Measurements from ENCODE around the gene ERBB2. TPM values are rescaled to one million over a fixed set of nuclear protein-coding genes. Genes with fewer than 3 reads are reported as not detected.
"Not testable (repeated sequence)": the region's sequence is repeated elsewhere in the genome, so short reads cannot be mapped to it uniquely, and the experiment has no call there.

ERBB2 gene
- total RNA-seq, 1 donor from 2014 or later, result 23.1 TPM

DNA sequence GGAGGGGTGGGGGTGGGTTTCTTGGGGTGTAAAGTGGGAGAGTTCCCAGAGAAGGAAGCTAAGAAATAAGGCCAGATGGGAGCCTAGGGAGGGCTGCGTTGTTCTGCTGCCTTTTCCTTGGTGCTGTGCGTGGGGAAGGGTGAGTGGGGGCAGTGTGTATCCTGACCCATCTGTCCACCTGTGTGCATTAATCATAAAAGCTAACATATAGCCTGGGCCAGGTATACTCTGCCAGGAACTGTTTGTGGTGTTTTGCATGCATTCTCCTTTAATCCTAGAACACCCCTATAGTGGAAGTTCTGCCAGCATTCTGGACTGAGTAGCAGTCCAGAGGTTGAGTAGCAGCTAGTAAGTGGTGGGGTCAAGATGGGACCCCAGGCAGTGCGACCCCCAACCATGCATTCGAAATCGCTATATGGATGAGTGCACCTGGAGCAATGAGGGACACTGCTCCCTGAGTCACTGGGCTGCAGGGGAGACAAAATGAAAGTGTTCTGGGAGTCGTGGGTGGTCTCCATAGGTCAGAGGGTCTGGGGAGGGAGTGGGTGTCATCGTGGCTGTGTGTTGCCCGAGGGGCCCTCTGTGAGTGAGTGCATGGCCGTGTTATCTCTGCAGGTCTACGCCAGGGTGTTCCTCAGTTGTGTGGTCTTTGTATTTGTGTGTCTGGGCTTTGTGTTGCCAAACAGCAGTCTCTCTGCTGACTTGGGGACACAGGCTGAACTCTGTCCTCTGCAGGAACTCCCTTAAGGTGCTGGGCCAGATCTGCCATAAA, 1.3 kb downstream of the ERBB2 start:
- no peak for ATAC-seq
- DNase-seq (ENCODE audit: low spot score), result no peak

DNA sequence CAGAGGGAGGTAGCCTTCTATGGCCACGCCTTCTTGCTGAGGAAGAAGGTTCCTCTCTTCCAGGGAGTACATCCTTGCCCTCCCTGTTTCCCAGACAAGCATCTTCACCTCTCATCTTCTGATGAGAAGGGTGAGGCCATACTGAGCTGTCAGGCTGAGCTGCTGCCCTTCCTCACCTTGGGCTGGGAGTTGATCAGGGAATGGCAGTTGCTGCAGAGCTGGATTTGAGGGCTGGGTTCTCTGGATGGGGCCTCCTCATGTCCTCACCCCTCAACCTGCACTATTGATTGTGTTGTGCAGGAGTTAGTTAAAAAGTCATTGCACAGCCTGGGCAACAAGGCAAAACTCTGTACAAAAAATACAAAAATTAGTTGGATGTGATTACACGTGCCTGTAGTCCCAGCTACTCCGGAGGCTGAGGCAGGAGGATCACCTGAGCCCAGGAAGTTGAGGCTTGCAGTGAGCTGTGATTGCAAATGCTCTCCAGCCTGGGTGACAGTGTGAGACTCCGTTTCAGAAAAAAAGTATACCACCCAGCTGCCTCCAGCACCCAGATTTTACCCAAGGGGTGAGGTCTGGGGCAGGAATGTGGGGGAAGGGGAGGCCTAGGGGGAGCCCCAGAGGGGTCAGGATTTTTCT, 2.0 kb downstream of the ERBB2 start:
- ATAC-seq, result no peak
- no peak for DNase-seq (ENCODE audit: low spot score)

DNA sequence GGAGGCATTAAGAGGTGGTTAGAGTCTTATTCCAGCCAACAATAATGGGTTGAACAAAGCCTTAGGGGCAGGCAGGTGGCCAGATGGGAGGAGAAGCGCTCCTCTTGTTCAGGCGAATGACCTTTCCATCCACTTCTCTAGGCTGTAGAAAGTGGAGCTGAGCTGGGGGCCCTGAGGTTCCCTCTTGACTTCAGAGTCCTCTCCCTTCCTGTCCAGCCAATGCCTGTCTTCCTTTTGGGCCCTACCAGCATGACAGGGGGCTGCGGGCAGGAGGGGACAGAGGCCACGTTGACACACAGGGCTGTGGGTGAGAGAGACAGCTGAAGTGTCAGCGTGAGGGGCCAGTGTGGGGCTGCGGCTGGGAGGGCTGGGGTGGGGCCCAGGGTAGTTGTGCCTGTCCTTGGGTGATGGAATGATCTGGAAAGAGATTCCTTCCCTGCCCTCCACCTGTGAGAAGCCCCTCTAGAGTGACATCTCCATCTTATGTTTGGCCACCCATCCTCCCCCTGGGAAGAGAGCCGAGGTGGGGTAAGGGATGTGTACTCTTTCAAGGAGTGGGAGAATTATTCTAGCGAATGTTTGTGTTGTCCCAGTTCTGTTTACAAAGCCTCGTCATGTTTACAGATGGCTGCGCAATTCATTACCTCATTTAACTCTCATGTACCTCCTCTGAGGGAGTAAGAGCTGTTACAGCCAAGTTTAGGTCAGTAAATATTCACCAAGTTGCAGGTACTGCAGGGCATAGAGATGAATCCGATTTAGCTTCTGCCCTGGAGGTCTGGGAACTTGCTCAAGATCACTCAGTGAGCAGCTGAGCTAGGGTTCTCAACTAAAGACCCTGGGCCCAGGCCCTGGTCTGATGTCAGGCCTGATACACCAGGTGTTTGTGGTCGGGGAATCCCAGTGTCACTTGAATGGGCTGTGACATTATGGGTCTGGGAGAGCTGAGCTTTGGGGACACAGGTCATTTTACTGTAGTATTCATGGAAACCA, 3.3 kb downstream of the ERBB2 start:
- DNase-seq (ENCODE audit: low spot score), result peak; percentile 80
- ATAC-seq, result peak; percentile 63

DNA sequence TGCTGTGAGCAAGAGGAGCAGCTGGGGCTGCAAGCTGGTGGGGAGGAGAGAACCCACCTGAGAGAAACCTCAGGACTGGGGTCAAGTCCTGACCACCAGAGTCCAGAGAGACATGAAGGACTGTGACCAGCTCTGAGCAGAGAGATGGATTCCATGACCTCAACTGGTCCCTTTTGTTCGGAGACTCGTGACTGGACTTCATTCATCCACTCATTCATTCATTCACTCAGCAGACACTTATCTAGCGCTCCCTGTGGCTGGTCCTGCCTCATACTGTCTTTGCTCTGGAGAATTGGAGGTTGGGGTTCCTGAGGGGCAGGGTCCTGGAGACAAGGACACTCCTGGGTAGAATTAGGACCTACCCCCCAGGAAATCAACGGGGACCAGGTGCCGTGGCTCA, 4.0 kb downstream of the ERBB2 start:
- no peak for DNase-seq (ENCODE audit: low spot score)
- ATAC-seq, result no peak

DNA sequence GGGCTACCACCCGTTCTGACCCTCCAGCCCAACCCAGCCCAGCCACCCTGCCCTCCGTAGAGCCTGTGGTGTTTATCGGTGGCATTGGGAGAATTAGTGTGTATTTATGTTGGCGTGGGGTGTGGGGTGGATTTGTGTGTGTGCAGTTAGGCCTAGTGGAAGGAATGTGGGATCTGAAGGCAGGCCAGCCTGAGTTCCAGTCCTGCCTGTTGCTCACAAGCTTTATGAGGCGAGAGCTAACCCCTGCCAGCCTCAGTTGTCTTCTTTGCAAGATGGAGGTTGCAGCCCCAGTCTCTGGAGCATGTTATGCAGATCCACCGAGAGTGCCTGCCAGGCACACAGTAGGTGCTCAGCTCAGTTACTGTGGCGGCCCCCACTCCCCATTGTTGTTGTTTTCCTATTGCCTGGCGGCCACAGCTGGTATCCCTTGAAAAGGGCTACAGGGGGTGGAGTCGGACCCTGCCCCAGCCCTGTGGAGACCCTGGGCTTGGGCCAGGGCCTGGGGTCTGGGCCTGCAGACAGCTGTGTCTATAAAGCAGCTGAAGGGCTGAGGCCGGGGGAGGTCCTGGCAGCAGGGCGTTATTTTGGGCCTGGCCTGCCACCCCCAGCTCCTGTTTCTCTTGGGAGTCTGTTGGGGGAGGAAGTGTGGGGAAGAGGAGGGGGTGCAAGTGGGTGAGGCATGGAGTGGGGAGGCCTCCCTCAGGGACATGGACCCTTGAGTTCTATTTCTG, 5.1 kb downstream of the ERBB2 start:
- DNase-seq (ENCODE audit: low spot score) (no peak), ATAC-seq (no peak)

DNA sequence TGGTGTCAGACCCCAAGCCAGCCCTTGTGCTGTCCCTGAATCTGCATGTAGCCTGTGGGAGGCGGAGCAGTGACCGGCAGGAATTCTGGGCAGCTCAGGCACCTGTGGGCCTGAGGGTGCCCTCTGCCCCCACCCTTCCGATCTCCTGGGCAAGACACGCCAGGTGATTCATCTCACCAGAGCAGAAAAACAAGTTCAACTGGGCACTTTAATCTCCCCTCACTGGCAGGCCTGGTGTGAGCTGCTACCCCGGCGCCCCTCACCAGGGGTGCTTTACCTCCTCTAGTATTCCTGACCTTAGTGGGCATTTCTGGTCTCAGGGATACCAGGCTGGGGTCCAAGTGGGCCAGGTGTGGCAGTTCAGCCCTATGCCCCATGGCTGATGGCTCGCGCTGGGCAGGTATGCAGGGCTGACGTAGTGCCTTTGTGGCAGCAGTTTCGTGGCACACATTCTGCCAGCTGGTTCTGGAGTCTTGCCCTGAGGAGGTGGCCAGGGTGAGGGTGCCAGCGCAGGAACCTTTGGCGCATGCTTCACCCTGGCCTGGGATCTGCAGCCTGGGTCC, 6.0 kb downstream of the ERBB2 start:
- ATAC-seq, result peak; percentile 73

DNA sequence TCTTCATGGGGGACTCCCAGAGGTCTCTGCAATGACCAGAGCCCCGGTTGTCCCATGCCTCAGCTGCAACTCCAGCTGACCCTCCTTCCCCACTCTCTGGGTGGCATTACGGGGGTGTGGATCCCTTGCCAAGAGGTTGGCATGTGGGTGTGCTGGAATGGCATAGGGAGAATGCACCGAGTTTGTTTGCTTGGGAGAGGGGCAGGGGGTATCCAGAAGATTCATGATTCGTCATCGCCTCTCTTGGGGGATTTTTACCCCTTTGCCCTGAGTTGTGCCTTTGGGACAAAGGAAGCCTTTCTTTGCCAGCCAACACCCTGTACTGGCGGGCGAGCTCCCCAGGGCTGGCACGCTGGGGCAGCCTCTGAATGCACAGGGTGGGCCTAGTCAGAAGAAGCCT, 6.5 kb downstream of the ERBB2 start:
- ATAC-seq (no peak), DNase-seq (ENCODE audit: low spot score) (no peak)

More for the DNA sequence above, 6.0 kb downstream of the ERBB2 start:
- DNase-seq (ENCODE audit: low spot score), result peak; percentile 95

DNA sequence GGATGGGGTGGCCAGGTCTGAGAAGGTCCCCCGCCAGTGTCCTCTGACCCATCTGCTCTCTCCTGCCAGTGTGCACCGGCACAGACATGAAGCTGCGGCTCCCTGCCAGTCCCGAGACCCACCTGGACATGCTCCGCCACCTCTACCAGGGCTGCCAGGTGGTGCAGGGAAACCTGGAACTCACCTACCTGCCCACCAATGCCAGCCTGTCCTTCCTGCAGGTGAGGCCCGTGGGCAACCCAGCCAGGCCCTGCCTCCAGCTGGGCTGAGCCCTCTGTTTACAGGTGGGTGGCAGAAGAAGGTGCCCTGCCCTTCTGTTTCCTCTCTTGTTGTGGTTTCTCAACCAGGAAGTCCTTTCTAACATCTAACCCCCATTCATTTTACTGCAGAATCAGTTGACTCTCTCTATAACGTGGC, 7.1 kb downstream of the ERBB2 start:
- DNase-seq (ENCODE audit: low spot score) (no peak), ATAC-seq (no peak)

DNA sequence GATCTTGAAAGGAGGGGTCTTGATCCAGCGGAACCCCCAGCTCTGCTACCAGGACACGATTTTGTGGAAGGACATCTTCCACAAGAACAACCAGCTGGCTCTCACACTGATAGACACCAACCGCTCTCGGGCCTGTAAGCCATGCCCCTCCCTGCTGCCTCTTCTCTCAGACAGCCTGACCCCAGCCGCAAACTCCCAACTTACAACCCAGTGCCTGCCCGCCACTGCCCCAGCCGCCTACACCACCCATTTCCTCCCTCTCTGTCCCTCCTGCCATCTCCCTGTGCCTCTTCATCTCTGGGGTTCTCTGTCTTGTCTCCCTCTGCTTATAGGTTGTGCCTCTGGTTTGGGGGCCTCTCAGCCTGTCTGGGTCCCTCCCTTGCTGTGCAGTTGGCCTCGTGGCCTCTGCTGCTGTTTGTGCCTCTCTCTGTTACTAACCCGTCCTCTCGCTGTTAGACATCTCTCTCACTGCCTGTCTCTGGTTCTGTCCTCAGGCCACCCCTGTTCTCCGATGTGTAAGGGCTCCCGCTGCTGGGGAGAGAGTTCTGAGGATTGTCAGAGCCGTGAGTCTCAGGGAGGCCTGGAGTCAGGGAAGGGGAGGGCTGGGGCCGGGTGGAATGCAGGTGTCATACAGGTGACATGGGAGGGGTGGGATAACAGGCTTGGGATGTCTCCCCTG, 9.6 kb downstream of the ERBB2 start:
- ATAC-seq (no peak), DNase-seq (ENCODE audit: low spot score) (no peak)

DNA sequence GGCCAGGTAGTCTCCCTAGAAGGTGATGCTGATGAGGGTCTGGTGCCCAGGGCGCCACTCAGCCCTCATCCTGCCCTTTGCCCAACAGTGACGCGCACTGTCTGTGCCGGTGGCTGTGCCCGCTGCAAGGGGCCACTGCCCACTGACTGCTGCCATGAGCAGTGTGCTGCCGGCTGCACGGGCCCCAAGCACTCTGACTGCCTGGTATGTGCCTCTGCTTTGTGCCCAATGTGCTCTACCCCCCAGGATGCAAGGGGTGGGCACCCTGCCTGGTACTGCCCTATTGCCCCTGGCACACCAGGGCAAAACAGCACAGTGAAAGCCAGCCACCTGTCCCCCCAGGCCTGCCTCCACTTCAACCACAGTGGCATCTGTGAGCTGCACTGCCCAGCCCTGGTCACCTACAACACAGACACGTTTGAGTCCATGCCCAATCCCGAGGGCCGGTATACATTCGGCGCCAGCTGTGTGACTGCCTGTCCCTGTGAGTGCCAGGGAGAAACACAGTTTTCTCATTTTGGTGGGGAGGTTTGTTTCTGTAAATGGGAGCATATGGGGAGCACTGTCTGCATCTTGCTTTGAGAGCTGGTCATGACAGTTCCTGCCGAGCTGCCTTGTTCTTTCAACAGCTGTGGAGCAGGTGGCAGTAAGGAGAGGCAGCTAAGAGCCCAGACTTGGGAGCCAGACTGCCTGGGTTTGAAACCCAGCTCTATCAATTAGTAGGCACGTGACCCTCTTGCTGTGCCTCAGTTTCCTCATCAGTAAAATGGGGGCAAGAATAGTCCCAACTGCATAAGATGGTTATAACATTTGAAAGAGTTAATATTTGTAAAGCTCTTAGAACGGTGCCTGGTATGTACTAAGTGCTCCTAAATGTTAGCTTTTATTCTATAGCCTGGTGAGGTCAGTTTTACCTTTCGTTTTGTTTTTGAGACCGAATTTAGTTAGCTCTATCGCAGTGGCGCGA, 10.4 kb downstream of the ERBB2 start:
- ATAC-seq, result no peak

DNA sequence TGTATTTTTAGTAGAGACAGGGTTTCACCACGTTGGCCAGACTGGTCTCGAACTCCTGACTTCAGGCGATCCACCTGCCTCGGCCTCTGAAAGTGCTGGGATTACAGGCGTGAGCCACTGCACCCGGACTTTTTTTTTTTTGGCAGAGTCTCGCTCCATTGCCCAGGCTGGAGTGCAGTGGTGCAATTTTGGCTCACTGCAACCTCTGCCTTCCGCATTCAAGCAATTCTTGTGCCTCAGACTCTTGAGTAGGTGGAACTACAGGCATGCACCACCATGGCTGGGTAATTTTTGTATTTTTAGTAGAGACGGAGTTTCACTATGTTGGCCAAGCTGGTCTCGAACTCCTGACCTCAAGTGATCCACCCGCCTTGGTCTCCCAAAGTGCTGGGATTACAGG, 11.2 kb downstream of the ERBB2 start:
- DNase-seq (ENCODE audit: low spot score); ATAC-seq: not testable (repeated sequence)

More for the DNA sequence above, 10.4 kb downstream of the ERBB2 start:
- no peak for DNase-seq (ENCODE audit: low spot score)

DNA sequence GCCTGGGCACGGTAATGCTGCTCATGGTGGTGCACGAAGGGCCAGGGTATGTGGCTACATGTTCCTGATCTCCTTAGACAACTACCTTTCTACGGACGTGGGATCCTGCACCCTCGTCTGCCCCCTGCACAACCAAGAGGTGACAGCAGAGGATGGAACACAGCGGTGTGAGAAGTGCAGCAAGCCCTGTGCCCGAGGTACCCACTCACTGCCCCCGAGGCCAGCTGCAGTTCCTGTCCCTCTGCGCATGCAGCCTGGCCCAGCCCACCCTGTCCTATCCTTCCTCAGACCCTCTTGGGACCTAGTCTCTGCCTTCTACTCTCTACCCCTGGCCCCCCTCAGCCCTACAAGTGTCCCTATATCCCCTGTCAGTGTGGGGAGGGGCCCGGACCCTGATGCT, 12.0 kb downstream of the ERBB2 start:
- ATAC-seq (no peak), DNase-seq (ENCODE audit: low spot score) (no peak)

DNA sequence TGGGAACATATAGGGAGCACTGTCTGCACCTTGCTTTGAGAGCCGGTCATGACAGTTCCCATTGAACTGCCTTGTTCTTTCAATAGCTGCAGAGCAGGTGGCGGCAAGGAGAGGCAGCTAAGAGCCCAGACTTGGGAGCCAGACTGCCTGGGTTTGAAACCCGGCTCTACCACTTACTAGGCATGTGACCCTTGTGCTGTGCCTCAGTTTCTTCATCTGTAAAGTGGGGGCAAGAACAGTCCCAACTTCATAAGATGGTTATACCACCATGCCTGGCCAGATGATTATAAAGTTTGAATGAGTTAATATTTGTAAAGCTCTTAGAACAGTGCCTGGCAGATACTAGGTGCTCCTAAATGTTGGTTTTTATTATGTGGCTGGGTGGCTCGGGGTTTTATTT, 14.4 kb downstream of the ERBB2 start:
- DNase-seq (ENCODE audit: low spot score), result no peak

DNA sequence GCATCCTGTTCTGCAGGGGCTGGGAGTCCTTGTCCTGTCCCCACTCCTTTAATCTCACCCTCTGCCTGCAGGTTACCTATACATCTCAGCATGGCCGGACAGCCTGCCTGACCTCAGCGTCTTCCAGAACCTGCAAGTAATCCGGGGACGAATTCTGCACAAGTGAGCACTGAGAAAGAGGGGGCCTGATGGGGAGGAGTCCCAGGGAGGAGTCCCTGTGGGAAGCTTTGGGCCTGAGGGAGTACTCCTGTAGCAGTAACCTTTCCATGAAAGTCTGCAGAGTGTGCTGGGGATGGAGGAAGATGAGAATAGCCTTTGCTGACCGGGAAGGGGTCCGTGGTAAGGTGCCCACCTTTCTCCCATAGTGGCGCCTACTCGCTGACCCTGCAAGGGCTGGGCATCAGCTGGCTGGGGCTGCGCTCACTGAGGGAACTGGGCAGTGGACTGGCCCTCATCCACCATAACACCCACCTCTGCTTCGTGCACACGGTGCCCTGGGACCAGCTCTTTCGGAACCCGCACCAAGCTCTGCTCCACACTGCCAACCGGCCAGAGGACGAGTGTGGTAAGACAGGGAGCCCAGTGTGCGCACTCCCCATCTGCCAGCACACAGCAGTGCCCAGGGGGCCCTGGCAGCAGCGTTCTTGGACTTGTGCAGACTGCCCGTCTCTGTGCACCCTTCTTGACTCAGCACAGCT, 15.7 kb downstream of the ERBB2 start:
- ATAC-seq (no peak), DNase-seq (ENCODE audit: low spot score) (no peak)

More for the DNA sequence above, 14.4 kb downstream of the ERBB2 start:
- ATAC-seq, result no peak

DNA sequence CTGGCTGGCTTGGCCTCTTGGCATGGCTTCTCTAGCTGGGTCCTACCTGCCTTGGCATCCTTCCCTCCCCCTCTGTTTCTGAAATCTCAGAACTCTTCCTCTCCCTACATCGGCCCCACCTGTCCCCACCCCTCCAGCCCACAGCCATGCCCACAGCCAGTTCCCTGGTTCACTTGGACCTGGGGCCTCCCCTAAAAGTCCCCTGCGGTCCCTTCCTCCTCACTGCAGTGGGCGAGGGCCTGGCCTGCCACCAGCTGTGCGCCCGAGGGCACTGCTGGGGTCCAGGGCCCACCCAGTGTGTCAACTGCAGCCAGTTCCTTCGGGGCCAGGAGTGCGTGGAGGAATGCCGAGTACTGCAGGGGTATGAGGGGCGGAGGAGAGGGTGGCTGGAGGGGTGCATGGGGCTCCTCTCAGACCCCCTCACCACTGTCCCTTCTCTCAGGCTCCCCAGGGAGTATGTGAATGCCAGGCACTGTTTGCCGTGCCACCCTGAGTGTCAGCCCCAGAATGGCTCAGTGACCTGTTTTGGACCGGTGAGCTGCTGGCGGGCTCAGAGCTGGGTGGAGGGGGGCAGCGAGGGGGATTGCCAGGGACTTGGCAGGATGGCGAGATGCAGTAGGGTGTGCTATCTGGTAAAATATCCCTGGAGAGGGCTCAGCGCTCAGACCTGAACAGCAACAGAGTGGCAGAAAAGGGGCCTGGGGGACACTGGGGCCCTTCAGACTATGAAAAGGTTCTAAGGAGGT, 16.4 kb downstream of the ERBB2 start:
- DNase-seq (ENCODE audit: low spot score), result no peak
- ATAC-seq, result peak; percentile 6

DNA sequence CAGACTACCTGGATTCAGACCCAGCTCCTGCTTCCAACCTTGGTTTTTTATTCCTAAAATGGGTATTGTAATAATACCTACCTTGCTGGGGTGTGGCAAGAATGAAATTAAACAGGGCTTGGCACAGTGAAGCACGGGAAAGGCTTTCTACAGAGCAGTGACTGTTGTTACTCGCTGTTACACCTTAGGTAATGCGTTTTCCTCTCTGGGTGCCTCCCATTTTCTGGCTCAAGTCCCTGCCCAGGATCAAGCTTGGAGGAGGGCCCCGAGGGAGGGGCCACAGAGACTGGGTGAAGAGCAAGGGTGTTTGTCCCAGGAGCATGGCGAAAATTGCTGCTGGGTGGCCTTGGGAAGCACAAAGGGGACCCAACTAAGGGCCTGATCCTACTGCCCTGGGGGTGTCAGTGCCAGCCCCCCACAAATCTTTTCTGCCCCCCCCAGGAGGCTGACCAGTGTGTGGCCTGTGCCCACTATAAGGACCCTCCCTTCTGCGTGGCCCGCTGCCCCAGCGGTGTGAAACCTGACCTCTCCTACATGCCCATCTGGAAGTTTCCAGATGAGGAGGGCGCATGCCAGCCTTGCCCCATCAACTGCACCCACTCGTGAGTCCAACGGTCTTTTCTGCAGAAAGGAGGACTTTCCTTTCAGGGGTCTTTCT, 17.1 kb downstream of the ERBB2 start:
- DNase-seq (ENCODE audit: low spot score) (peak; percentile 80), ATAC-seq (peak; percentile 96)

DNA sequence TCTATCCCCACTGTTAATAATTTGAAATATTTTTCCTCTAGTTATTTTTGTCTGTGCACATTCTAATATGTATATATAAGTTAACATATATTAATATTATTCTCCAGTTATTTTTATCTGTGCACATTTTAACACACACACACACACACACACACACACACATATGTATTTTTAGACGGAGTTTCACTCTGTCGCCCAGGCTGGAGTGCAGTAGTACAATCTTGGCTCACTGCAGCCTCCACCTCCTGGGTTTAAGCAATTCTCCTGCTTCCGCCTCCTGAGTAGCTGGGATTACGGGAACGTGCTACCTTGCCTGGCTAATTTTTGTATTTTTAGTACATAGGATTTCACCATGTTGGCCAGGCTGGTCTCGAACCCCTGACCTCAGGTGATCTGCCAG, 17.8 kb downstream of the ERBB2 start:
- DNase-seq (ENCODE audit: low spot score) (no peak), ATAC-seq (no peak)

Data from left lobe of liver (tissue), 2 donors.